NCI-H2196 (cell line): ENCODE results near the gene ZNF554.
"Not testable (repeated sequence)": the region's sequence is repeated elsewhere in the genome, so short reads cannot be mapped to it uniquely, and the experiment has no call there.

Experiments used
- DNase-seq: peaks from one replicate; lab custom pipeline; 2025; ENCODE audit not compliant: unreplicated experiment; lab: John Stamatoyannopoulos, UW

The ZNF554 gene

GRCh38 chr19:2790557-2791271 lies 29.0 kb upstream of the ZNF554 start:
- no peak for DNase-seq

- no peak for DNase-seq
Measured at GRCh38 chr19:2791440-2791839, 28.2 kb upstream of the ZNF554 start.

GRCh38 chr19:2791876-2792275 lies 27.8 kb upstream of the ZNF554 start:
- no peak for DNase-seq

GRCh38 chr19:2792666-2793065 lies 27.0 kb upstream of the ZNF554 start:
- DNase-seq: not testable (repeated sequence)

GRCh38 chr19:2793126-2793525 lies 26.5 kb upstream of the ZNF554 start:
- no peak for DNase-seq

GRCh38 chr19:2793577-2793976 lies 26.1 kb upstream of the ZNF554 start:
- no peak for DNase-seq

GRCh38 chr19:2795827-2796658 lies 23.6 kb upstream of the ZNF554 start:
- no peak for DNase-seq

- no peak for DNase-seq
Measured at GRCh38 chr19:2796659-2797266, 22.9 kb upstream of the ZNF554 start.

- no peak for DNase-seq
Measured at GRCh38 chr19:2797280-2797679, 22.4 kb upstream of the ZNF554 start.

GRCh38 chr19:2798158-2798685 lies 21.4 kb upstream of the ZNF554 start:
- no peak for DNase-seq

GRCh38 chr19:2798733-2799132 lies 20.9 kb upstream of the ZNF554 start:
- DNase-seq: no peak

- no peak for DNase-seq
Measured at GRCh38 chr19:2799273-2800020, 20.2 kb upstream of the ZNF554 start.

- DNase-seq: no peak
Measured at GRCh38 chr19:2800506-2800905, 19.2 kb upstream of the ZNF554 start.

GRCh38 chr19:2802826-2803225 lies 16.8 kb upstream of the ZNF554 start:
- DNase-seq: no peak

- DNase-seq: no peak
Measured at GRCh38 chr19:2803486-2804155, 16.0 kb upstream of the ZNF554 start.

- DNase-seq: no peak
Measured at GRCh38 chr19:2804156-2805004, 15.3 kb upstream of the ZNF554 start.

- DNase-seq: no peak
Measured at GRCh38 chr19:2805261-2805900, 14.3 kb upstream of the ZNF554 start.

GRCh38 chr19:2805991-2806649 lies 13.5 kb upstream of the ZNF554 start:
- no peak for DNase-seq
